B cell (primary cell): ENCODE results near the gene FRMD8. TPM values are rescaled to one million over a fixed set of nuclear protein-coding genes. Genes with fewer than 3 reads are reported as not detected.

Experiments used
- ATAC-seq: fragments of 200-7000 bp; cut with Tn5 transposase; one replicate; pipeline ENCODE4 v1.10.0; 2021; ENCODE audit warnings: low read depth, mild to moderate bottlenecking, moderate number of reproducible peaks, moderate library complexity
- CTCF ChIA-PET: fragments of 350-600 bp; sonication (Branson Sonifier 250); formaldehyde crosslinking; loops from one replicate; lab custom pipeline; 2021; ENCODE audit warnings: antibody characterized with exemption, inconsistent platforms; lab: Charles Lee
- POLR2A ChIA-PET: fragments of 350-600 bp; sonication (Branson Sonifier 250); formaldehyde crosslinking; loops from one replicate; lab custom pipeline; 2021; ENCODE audit warnings: antibody characterized with exemption; lab: Charles Lee
- DNase-seq: peaks from one replicate; pipeline ENCODE4 v3.0.0; 2013
- H2AFZ ChIP-seq: 2 replicates; pipeline ENCODE4 v1.6.1; 2012; ENCODE audit warnings: mild to moderate bottlenecking, low read depth, low read length; ENCODE audit not compliant: insufficient read depth, poor library complexity, severe bottlenecking
- H3K27ac ChIP-seq, 2 donors: 1 replicate in 1 of 2; 2 replicates in 1 of 2; pipeline ENCODE4 v1.5.1; 2012 to 2013; ENCODE audit warnings: low read length in 2 of 2, mild to moderate bottlenecking in 2 of 2, moderate library complexity in 1 of 2
- H3K27me3 ChIP-seq, 4 experiments: fragments of 200-600 bp in 1 of 4; sonication (generic) in 1 of 4; replicated peaks in 1 of 4; 1 replicate in 2 of 4; 2 replicates in 2 of 4; pipeline versions ENCODE4 v1.6.1 to v1.7.0; 2013 to 2016; ENCODE audit warnings: low read length in 3 of 4, mild to moderate bottlenecking in 2 of 4, mixed read lengths in 1 of 4, moderate library complexity in 1 of 4; ENCODE audit not compliant: insufficient read depth in 4 of 4, control insufficient read depth in 3 of 4; ENCODE audit errors: control extremely low read depth in 1 of 4
- H3K36me3 ChIP-seq, 2 experiments: replicated peaks in 1 of 2; 1 replicate in 1 of 2; 2 replicates in 1 of 2; pipeline versions ENCODE4 v1.6.1 to v1.7.1; 2013; ENCODE audit warnings: low read length in 1 of 2; ENCODE audit not compliant: insufficient read depth in 2 of 2, control insufficient read depth in 1 of 2; ENCODE audit errors: control extremely low read depth in 1 of 2, extremely low read depth in 1 of 2
- H3K4me1 ChIP-seq, 2 donors: fragments of 200-600 bp in 1 of 2; sonication (generic) in 1 of 2; 1 replicate in 1 of 2; 2 replicates in 1 of 2; pipeline versions ENCODE4 v1.5.1 to v1.6.1; 2013 to 2017; ENCODE audit warnings: low read length in 2 of 2; ENCODE audit not compliant: control insufficient read depth in 2 of 2, insufficient read depth in 2 of 2
- H3K4me2 ChIP-seq: replicated peaks from 2 replicates; pipeline ENCODE3; 2012; ENCODE audit warnings: mild to moderate bottlenecking, low read depth, low read length; ENCODE audit not compliant: poor library complexity, severe bottlenecking
- H3K4me3 ChIP-seq, 5 experiments: fragments of 200-600 bp in 1 of 5; sonication (generic) in 1 of 5; 1 replicate in 3 of 5; 2 replicates in 2 of 5; pipeline versions ENCODE4 v1.5.1 to v1.7.0; 2011 to 2016; ENCODE audit warnings: low read length in 4 of 5, mild to moderate bottlenecking in 4 of 5, low read depth in 2 of 5, control low read depth in 1 of 5, moderate library complexity in 1 of 5; ENCODE audit not compliant: insufficient read depth in 1 of 5; ENCODE audit errors: control extremely low read depth in 1 of 5, extremely low read depth in 1 of 5
- H3K79me2 ChIP-seq: fragments of 200-600 bp; sonication (generic); one replicate; pipeline ENCODE4 v1.6.0; 2016; ENCODE audit warnings: low read length; ENCODE audit not compliant: control insufficient read depth, insufficient read depth
- H3K9ac ChIP-seq: fragments of 200-600 bp; sonication (generic); 2 replicates; pipeline ENCODE4 v1.6.1; 2017; ENCODE audit warnings: mild to moderate bottlenecking, low read length, moderate library complexity
- H3K9me3 ChIP-seq, 3 donors: one replicate each; pipeline versions ENCODE4 v1.6.1 to v1.7.1; 2013; ENCODE audit warnings: low read length in 2 of 3; ENCODE audit not compliant: control insufficient read depth in 2 of 3, insufficient read depth in 1 of 3; ENCODE audit errors: control extremely low read depth in 1 of 3
- H4K20me1 ChIP-seq: 2 replicates; pipeline ENCODE4 v1.6.0; 2012; ENCODE audit warnings: mild to moderate bottlenecking, low read length; ENCODE audit not compliant: insufficient read depth, control insufficient read depth, poor library complexity, severe bottlenecking
- H3K27ac Mint-ChIP-seq: one replicate; pipeline ENCODE4 v1.8.0; 2021; ENCODE audit warnings: mixed read lengths
- H3K27me3 Mint-ChIP-seq: one replicate; pipeline ENCODE4 v1.8.0; 2021; ENCODE audit warnings: mixed read lengths
- H3K4me1 Mint-ChIP-seq: one replicate; pipeline ENCODE4 v1.8.0; 2021; ENCODE audit warnings: mixed read lengths
- H3K4me3 Mint-ChIP-seq: one replicate; pipeline ENCODE4 v1.8.0; 2021; ENCODE audit warnings: mixed read lengths
- H3K9me3 Mint-ChIP-seq: one replicate; pipeline ENCODE4 v1.8.0; 2022; ENCODE audit warnings: mixed read lengths; ENCODE audit not compliant: insufficient read depth
- CTCF ChIP-seq: fragments of 200-600 bp; IDR thresholded peaks from one replicate; pipeline ENCODE4 v1.8.0; 2022; ENCODE audit warnings: antibody characterized with exemption, mild to moderate bottlenecking
- EZH2 ChIP-seq: IDR thresholded peaks from 2 replicates; pipeline ENCODE4 v1.6.1; 2012; ENCODE audit warnings: borderline replicate concordance, low read depth, mild to moderate bottlenecking, moderate library complexity, low read length; ENCODE audit not compliant: insufficient read depth, poor library complexity, severe bottlenecking
- WGBS: methylation state at CpG from one replicate; pipeline ENCODE4 v1.1.5; 2013; ENCODE audit warnings: missing lambda C conversion rate; ENCODE audit not compliant: insufficient coverage; 5-methylcytosine and 5-hydroxymethylcytosine counted together
- intact Hi-C: fragments of 100-400 bp; cut with micrococcal nuclease; formaldehyde crosslinking; loops from one replicate; pipeline ENCODE4 v1.10.0; 2022
- polyA plus RNA-seq: library from polyadenylated mRNA; depleted of rRNA; stranded (reverse); fragments of >200 nt; gene quantifications from 2 replicates; pipeline ENCODE4 v1.2.3, GENCODE V29; 2012
- total RNA-seq, 2 donors: library from RNA; stranded (reverse); fragments of 120-200 nt in 1 of 2; gene quantifications; 1 replicate in 1 of 2; 2 replicates in 1 of 2; pipeline versions ENCODE4 v1.2.3 to v1.2.4, GENCODE V29; 2013 to 2022

Gene FRMD8
- total and polyA plus RNA-seq, 2 donors (not counting 1 experiment from before 2014, with no cell fraction given), result 44.3 to 73.6 TPM

GRCh38 chr11:65432100-65432650 lies 45.7 kb downstream of the FRMD8 start:
- H3K9me3 ChIP-seq, result no peaks in the 10 kb centered on the region
- H2AFZ ChIP-seq, result no peak overlapping the region
- H3K9ac ChIP-seq, result peak overlapping the region; percentile 9
- Mint-ChIP-seq H3K27ac (peak overlapping the region; percentile 79), H3K4me3 (peak overlapping the region; percentile 56), H3K4me1 (peaks cover 69% of the 10 kb centered on the region), H3K9me3 (no peaks in the 10 kb centered on the region), H3K27me3 (no peaks in the 10 kb centered on the region)
- no peak for ATAC-seq
- H3K79me2 ChIP-seq, result peaks cover 61% of the 10 kb centered on the region
- no peaks in the 10 kb centered on the region for H4K20me1 ChIP-seq
- no peak for TF ChIP-seq EZH2
- TF ChIP-seq CTCF, result no peak
- DNase-seq, result no peak
- whole genome bisulfite sequencing, result no CpG with 5 or more reads among the region's 2 CpGs
- intact Hi-C loops, result no loop called here
- H3K4me2 ChIP-seq, result peak overlapping the region; percentile 94
- peaks cover 56 to 60% of the 10 kb centered on the region in 2 donors for H3K4me1 ChIP-seq
- peak overlapping the region; percentile 87 to 97 for H3K27ac ChIP-seq
- H3K4me3 ChIP-seq, result peak overlapping the region in 1 of 5 experiments; percentile 5
- POLR2A ChIA-PET, result interaction anchor here (0.6 to 1.8 kb wide), 12 partner anchors 8 to 140 kb away, joined by 3 to 11 read pairs (median 4); partner anchors contain the start of genes FAM89B, MALAT1 and NEAT1
- H3K27me3 ChIP-seq, result no peaks in the 10 kb centered on the region
- peaks cover 3 to 18% of the 10 kb centered on the region in 2 experiments for H3K36me3 ChIP-seq
- CTCF ChIA-PET, result interaction anchor here (0.7 to 1.5 kb wide), 19 partner anchors 8 to 116 kb away, joined by 3 to 54 read pairs (median 5); partner anchors contain the start of genes MALAT1 and NEAT1
